ENCODE data around the gene COL6A3. TPM values are rescaled to one million over a fixed set of nuclear protein-coding genes. Genes with fewer than 3 reads are reported as not detected.

Gene COL6A3
- polyA plus RNA-seq, 1 of the 3 experiments (the other 2 are of a cell fraction) = 18.5 TPM

GRCh38 chr2:237397072-237397471 is 16.9 kb downstream of the COL6A3 start:
- WGBS (ENCODE audit: low lambda C conversion rate) = 79% methylated on average over 2 of the region's 2 CpGs
- ChIA-PET CTCF (no interaction called here), POLR2A (no interaction called here)
- no peaks in the 10 kb centered on the region for H3K9me3 ChIP-seq
- TF ChIP-seq ZBTB33 (IDR thresholded peaks at IDR 0.05; ENCODE audit: borderline replicate concordance, low read depth) = no peak
- no peak for TF ChIP-seq JUND (IDR thresholded peaks at IDR 0.05)
- TF ChIP-seq, protein P1, sequence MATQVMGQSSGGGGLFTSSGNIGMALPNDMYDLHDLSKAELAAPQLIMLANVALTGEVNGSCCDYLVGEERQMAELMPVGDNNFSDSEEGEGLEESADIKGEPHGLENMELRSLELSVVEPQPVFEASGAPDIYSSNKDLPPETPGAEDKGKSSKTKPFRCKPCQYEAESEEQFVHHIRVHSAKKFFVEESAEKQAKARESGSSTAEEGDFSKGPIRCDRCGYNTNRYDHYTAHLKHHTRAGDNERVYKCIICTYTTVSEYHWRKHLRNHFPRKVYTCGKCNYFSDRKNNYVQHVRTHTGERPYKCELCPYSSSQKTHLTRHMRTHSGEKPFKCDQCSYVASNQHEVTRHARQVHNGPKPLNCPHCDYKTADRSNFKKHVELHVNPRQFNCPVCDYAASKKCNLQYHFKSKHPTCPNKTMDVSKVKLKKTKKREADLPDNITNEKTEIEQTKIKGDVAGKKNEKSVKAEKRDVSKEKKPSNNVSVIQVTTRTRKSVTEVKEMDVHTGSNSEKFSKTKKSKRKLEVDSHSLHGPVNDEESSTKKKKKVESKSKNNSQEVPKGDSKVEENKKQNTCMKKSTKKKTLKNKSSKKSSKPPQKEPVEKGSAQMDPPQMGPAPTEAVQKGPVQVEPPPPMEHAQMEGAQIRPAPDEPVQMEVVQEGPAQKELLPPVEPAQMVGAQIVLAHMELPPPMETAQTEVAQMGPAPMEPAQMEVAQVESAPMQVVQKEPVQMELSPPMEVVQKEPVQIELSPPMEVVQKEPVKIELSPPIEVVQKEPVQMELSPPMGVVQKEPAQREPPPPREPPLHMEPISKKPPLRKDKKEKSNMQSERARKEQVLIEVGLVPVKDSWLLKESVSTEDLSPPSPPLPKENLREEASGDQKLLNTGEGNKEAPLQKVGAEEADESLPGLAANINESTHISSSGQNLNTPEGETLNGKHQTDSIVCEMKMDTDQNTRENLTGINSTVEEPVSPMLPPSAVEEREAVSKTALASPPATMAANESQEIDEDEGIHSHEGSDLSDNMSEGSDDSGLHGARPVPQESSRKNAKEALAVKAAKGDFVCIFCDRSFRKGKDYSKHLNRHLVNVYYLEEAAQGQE (IDR thresholded peaks at IDR 0.05; ENCODE audit: low read depth, low read length) = no peak
- TF ChIP-seq ELF1 (IDR thresholded peaks at IDR 0.05) = no peak
- TF ChIP-seq NFIC (IDR thresholded peaks at IDR 0.05; ENCODE audit: borderline replicate concordance) = no peak
- TF ChIP-seq, protein P2, sequence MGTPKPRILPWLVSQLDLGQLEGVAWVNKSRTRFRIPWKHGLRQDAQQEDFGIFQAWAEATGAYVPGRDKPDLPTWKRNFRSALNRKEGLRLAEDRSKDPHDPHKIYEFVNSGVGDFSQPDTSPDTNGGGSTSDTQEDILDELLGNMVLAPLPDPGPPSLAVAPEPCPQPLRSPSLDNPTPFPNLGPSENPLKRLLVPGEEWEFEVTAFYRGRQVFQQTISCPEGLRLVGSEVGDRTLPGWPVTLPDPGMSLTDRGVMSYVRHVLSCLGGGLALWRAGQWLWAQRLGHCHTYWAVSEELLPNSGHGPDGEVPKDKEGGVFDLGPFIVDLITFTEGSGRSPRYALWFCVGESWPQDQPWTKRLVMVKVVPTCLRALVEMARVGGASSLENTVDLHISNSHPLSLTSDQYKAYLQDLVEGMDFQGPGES (IDR thresholded peaks at IDR 0.05; ENCODE audit: low read depth, low read length) = no peak
- no peak for TF ChIP-seq FOXJ3 (CRISPR knock-in tag; IDR thresholded peaks at IDR 0.05)
- no peak for TF ChIP-seq RXRA (IDR thresholded peaks at IDR 0.05; ENCODE audit: borderline replicate concordance, low read depth)
- TF ChIP-seq CTCF (IDR thresholded peaks at IDR 0.05) = no peak
- no peak for TF ChIP-seq POLR2AphosphoS5 (IDR thresholded peaks at IDR 0.05; ENCODE audit: low read depth, low read length)
- no peak for TF ChIP-seq PBX3 (IDR thresholded peaks at IDR 0.05)
- no peak for TF ChIP-seq MAX (IDR thresholded peaks at IDR 0.05; ENCODE audit: low read depth)
- TF ChIP-seq EP300 (IDR thresholded peaks at IDR 0.05; ENCODE audit: borderline replicate concordance in 1 of 2, low read depth in 1 of 2, low read length in 1 of 2) = no peak
- TF ChIP-seq SIN3A (IDR thresholded peaks at IDR 0.05; ENCODE audit: borderline replicate concordance, low read depth, low read length) = no peak
- no peak overlapping the region for H3K4me2 ChIP-seq
- H2AFZ ChIP-seq (ENCODE audit: low read depth) = no peak overlapping the region
- H3K4me1 ChIP-seq (ENCODE audit: control insufficient read depth in 1 of 2, insufficient read depth in 2 of 2, low read depth in 1 of 2, low read length in 1 of 2) = peaks cover 0 to 3% of the 10 kb centered on the region in 2 experiments; a peak in 1 of 4 replicates
- no peak overlapping the region for H3K4me3 ChIP-seq (ENCODE audit: low read depth in 2 of 2, low read length in 1 of 2)
- no peak overlapping the region for H3K27ac ChIP-seq (ENCODE audit: low read depth in 2 of 2, low read length in 1 of 2)
- no peak overlapping the region for H3K9ac ChIP-seq
- no peaks in the 10 kb centered on the region; the same call in 1 of the 2 replicates for H3K79me2 ChIP-seq (ENCODE audit: insufficient read depth)
- no peak for DNase-seq
- H3K36me3 ChIP-seq (replicated peaks in 1 of 2; ENCODE audit: control insufficient read depth in 1 of 2, insufficient read depth in 2 of 2, low read length in 1 of 2) = peaks cover 0 to 5% of the 10 kb centered on the region in 2 experiments
- no peaks in the 10 kb centered on the region for H4K20me1 ChIP-seq (ENCODE audit: insufficient read depth)
- H3F3A ChIP-seq (replicated peaks; ENCODE audit: insufficient read depth) = no peaks in the 10 kb centered on the region
- H3K9me2 ChIP-seq = no peaks in the 10 kb centered on the region
- no peaks in the 10 kb centered on the region for H3K27me3 ChIP-seq (ENCODE audit: insufficient read depth)

Measured in SK-N-SH (cell line).